K562 (cell line): Measurements from ENCODE around the gene NRG3. TPM values are rescaled to one million over a fixed set of nuclear protein-coding genes. Genes with fewer than 3 reads are reported as not detected.

Source experiments
- ATAC-seq: fragments of 200-7000 bp; cut with Tn5 transposase; 3 replicates; pipeline ENCODE4 v1.9.1; 2020; ENCODE audit warnings: moderate library complexity
- BruUV-seq: library from RNA; stranded (reverse); fragments of 400-500 nt; replicated peaks from 2 replicates; lab custom pipeline; 2021; lab: Mats Ljungman, UMichigan
- CTCF ChIA-PET: fragments of 300-600 bp; formaldehyde crosslinking; extraction: SDS; loops from one replicate; lab custom pipeline; 2021; ENCODE audit warnings: low intra/inter-chr PET ratio; lab: Yijun Ruan, JAX
- POLR2A ChIA-PET: fragments of 300-600, 350-650 bp; sonication (Branson Sonifier 250); formaldehyde crosslinking; extraction: SDS; loops from one replicate; lab custom pipeline; 2021; ENCODE audit warnings: antibody characterized with exemption, inconsistent platforms; lab: Yijun Ruan, JAX
- DNase-seq, 4 experiments: peaks; one replicate each; pipeline versions ENCODE4 v3.0.0 to v3.0.0-alpha.2; 2011 to 2018; ENCODE audit warnings: low spot score in 3 of 4, mixed read lengths in 3 of 4; ENCODE audit errors: extremely low read depth in 1 of 4
- FAIRE-seq: peaks from 2 replicates; lab custom pipeline; 2011; peaks lifted over from hg19 to GRCh38; lab: Jason Lieb, UNC
- H2AFZ ChIP-seq: 2 replicates; pipeline ENCODE4 v1.6.0; 2011; ENCODE audit warnings: low read depth, low read length, control low read depth, inconsistent platforms
- H3K27ac ChIP-seq: fragments of 200-600 bp; 3 replicates; pipeline ENCODE4 v1.8.0; 2011; ENCODE audit warnings: low read depth, mild to moderate bottlenecking, control low read depth, inconsistent platforms, low read length, moderate library complexity, mixed read lengths; ENCODE audit errors: extremely low read depth
- H3K27me3 ChIP-seq, 2 experiments: fragments of 300-600 bp in 1 of 2; 2 replicates in 1 of 2; 3 replicates in 1 of 2; pipeline versions ENCODE4 v1.6.0 to v1.8.0; 2011; ENCODE audit warnings: inconsistent platforms in 2 of 2, low read length in 2 of 2, mild to moderate bottlenecking in 1 of 2, mixed read lengths in 1 of 2, moderate library complexity in 1 of 2; ENCODE audit not compliant: control insufficient read depth in 2 of 2, insufficient read depth in 2 of 2
- H3K36me3 ChIP-seq: fragments of 300-600 bp; 3 replicates; pipeline ENCODE4 v1.8.0; 2011; ENCODE audit warnings: mild to moderate bottlenecking, low read length, inconsistent platforms; ENCODE audit not compliant: control insufficient read depth, insufficient read depth
- H3K4me1 ChIP-seq, 2 experiments: fragments of 200-600 bp in 1 of 2; replicated peaks in 1 of 2; 2 replicates in 1 of 2; 3 replicates in 1 of 2; pipeline versions ENCODE4 v1.5.1 to v1.8.0; 2011; ENCODE audit warnings: inconsistent platforms in 2 of 2, low read length in 2 of 2, mild to moderate bottlenecking in 1 of 2, mixed read lengths in 1 of 2, moderate library complexity in 1 of 2; ENCODE audit not compliant: control insufficient read depth in 2 of 2, insufficient read depth in 2 of 2
- H3K4me2 ChIP-seq: 2 replicates; pipeline ENCODE4 v1.6.1; 2011; ENCODE audit warnings: low read length, control low read depth, inconsistent platforms, mixed read lengths; ENCODE audit not compliant: insufficient read depth
- H3K4me3 ChIP-seq: fragments of 200-600 bp; sonication (generic), shearing (Covaris generic); 2 replicates; pipeline ENCODE4 v1.5.1; 2016; ENCODE audit warnings: control low read depth, inconsistent platforms
- H3K79me2 ChIP-seq: fragments of 200-600 bp; 3 replicates; pipeline ENCODE4 v1.8.0; 2011; ENCODE audit warnings: low read length, inconsistent platforms; ENCODE audit not compliant: control insufficient read depth, insufficient read depth
- H3K9ac ChIP-seq, 2 experiments: 2 replicates each; pipeline versions ENCODE4 v1.6.0 to v1.6.1; 2011; ENCODE audit warnings: low read depth in 2 of 2, low read length in 2 of 2, control low read depth in 1 of 2, inconsistent platforms in 1 of 2, mild to moderate bottlenecking in 1 of 2, mixed read lengths in 1 of 2; ENCODE audit not compliant: insufficient read depth in 1 of 2
- H3K9me1 ChIP-seq: one replicate; pipeline ENCODE4 v1.6.0; 2011; ENCODE audit warnings: inconsistent platforms, mild to moderate bottlenecking, low read length, moderate library complexity; ENCODE audit not compliant: control insufficient read depth, insufficient read depth
- H3K9me3 ChIP-seq: replicated peaks from 2 replicates; pipeline ENCODE4 v1.5.1; 2011; ENCODE audit warnings: low read depth, low read length, inconsistent platforms; ENCODE audit not compliant: control insufficient read depth, insufficient read depth
- H4K20me1 ChIP-seq: replicated peaks from 2 replicates; pipeline ENCODE4 v1.6.1; 2011; ENCODE audit warnings: low read length, inconsistent platforms, mixed read lengths; ENCODE audit not compliant: control insufficient read depth, insufficient read depth
- CHCHD3 ChIP-seq: fragments of 250-450 bp; sonication (Bioruptor Pico); IDR thresholded peaks from 2 replicates; pipeline ENCODE4 v2.1.2; 2022; ENCODE audit warnings: mild to moderate bottlenecking
- DACH1 ChIP-seq: fragments of 450-650 bp; IDR thresholded peaks from 2 replicates; pipeline ENCODE4 v1.6.1; 2018; ENCODE audit not compliant: partially characterized antibody
- FOS ChIP-seq: IDR thresholded peaks from 3 replicates; pipeline ENCODE4 v1.6.1; 2011; ENCODE audit not compliant: insufficient read length; ENCODE audit errors: extremely low read depth
- HNRNPL ChIP-seq: fragments of 200-400 bp; formaldehyde crosslinking; IDR thresholded peaks from 2 replicates; pipeline ENCODE4 v1.6.1; 2017; ENCODE audit warnings: low read depth, mild to moderate bottlenecking, low read length
- KAT8 ChIP-seq: fragments of 450-650 bp; IDR thresholded peaks from 2 replicates; pipeline ENCODE4 v1.6.1; 2016; ENCODE audit warnings: low read depth, mild to moderate bottlenecking
- LARP7 ChIP-seq: fragments of 450-650 bp; IDR thresholded peaks from 2 replicates; pipeline ENCODE4 v1.6.1; 2016
- MTA3 ChIP-seq: fragments of 450-650 bp; formaldehyde crosslinking; IDR thresholded peaks from 2 replicates; pipeline ENCODE4 v1.6.1; 2017; ENCODE audit warnings: mild to moderate bottlenecking, borderline replicate concordance
- PHF20 ChIP-seq: fragments of 450-650 bp; IDR thresholded peaks from 2 replicates; pipeline ENCODE4 v1.6.1; 2018; ENCODE audit not compliant: partially characterized antibody
- SAP30 ChIP-seq: fragments of 200-600 bp; sonication (generic); IDR thresholded peaks from 2 replicates; pipeline ENCODE4 v1.6.1; 2012; ENCODE audit warnings: borderline replicate concordance, low read depth, mild to moderate bottlenecking, moderate library complexity, low read length, control low read depth, inconsistent platforms; ENCODE audit not compliant: insufficient read depth, poor library complexity, severe bottlenecking
- SIRT6 ChIP-seq: IDR thresholded peaks from one replicate; pipeline ENCODE4 v1.6.1; 2012; ENCODE audit warnings: low read depth, mild to moderate bottlenecking, control low read depth, inconsistent platforms, low read length, moderate library complexity
- ZBTB1 ChIP-seq: sonication (generic); formaldehyde crosslinking; IDR thresholded peaks from 2 replicates; pipeline ENCODE4 v1.8.1; 2023; ENCODE audit warnings: missing genetic modification reagents, low read depth, mild to moderate bottlenecking, borderline replicate concordance
- ZBTB49 ChIP-seq: sonication (generic); formaldehyde crosslinking; IDR thresholded peaks from 2 replicates; pipeline ENCODE4 v1.8.0; 2022; ENCODE audit warnings: missing genetic modification reagents, mild to moderate bottlenecking, borderline replicate concordance
- ZC3H4 ChIP-seq: sonication (generic); formaldehyde crosslinking; IDR thresholded peaks from 2 replicates; pipeline ENCODE4 v1.9.0; 2021; ENCODE audit warnings: missing genetic modification reagents, borderline replicate concordance
- ZNF12 ChIP-seq: sonication (generic); formaldehyde crosslinking; IDR thresholded peaks from 2 replicates; pipeline ENCODE4 v1.4.0; 2020; ENCODE audit warnings: mild to moderate bottlenecking, missing genetic modification reagents
- ZNF274 ChIP-seq: IDR thresholded peaks from 2 replicates; pipeline ENCODE4 v1.6.1; 2011; ENCODE audit warnings: low read depth, mild to moderate bottlenecking, low read length, moderate library complexity, borderline replicate concordance
- ZNF518B ChIP-seq: fragments of 250-450 bp; sonication (Bioruptor Pico); IDR thresholded peaks from 2 replicates; pipeline ENCODE4 v1.5.0; 2021; ENCODE audit warnings: mild to moderate bottlenecking, moderate library complexity
- WGBS: fragments of 100-300 bp; shearing (Covaris generic); methylation state at CpG from one replicate; pipeline ENCODE4 v1.1.6; 2016; ENCODE audit warnings: low coverage, mixed read lengths; ENCODE audit not compliant: insufficient coverage; ENCODE audit errors: missing lambda C conversion rate; 5-methylcytosine and 5-hydroxymethylcytosine counted together
- in situ Hi-C: fragments of 300-500 bp; cut with MboI; formaldehyde crosslinking; loops from 4 replicates; pipeline ENCODE4 v1.15.0; 2018; ENCODE audit warnings: inconsistent platforms, mixed read lengths
- intact Hi-C: fragments of 100-400 bp; cut with micrococcal nuclease; formaldehyde crosslinking; loops from 2 replicates; pipeline ENCODE4 v1.14.2; 2022
- polyA plus RNA-seq, 8 experiments: library from polyadenylated mRNA; depleted of rRNA in 4 of 8; stranded (reverse) in 5 of 8; unstranded in 3 of 8; fragments of >200 nt; fragmentation: Nextera tagmentation in 2 of 8; fragmentation: Illumina TruSeq in 1 of 8; extraction: Ambion mirVana in 2 of 8; extraction: Trizol in 1 of 8; gene quantifications; 2 replicates each; pipeline versions ENCODE4 v1.2.1 to v1.2.3, GENCODE V29; 2011 to 2014; ENCODE audit warnings: inconsistent platforms in 1 of 8, missing spikeins in 1 of 8
- total RNA-seq, 7 experiments: library from RNA; depleted of rRNA in 6 of 7; stranded (reverse); fragments of >200 nt in 6 of 7; fragmentation: Illumina TruSeq in 2 of 7; extraction: Trizol in 2 of 7; gene quantifications; 2 replicates each; pipeline versions ENCODE4 v1.2.1 to v1.2.3, GENCODE V29; 2011 to 2021; ENCODE audit warnings: low replicate concordance in 1 of 7
- TF ChIP-seq, protein P1 (sequence below): fragments of 250-450 bp; sonication (Bioruptor Pico); IDR thresholded peaks from 2 replicates; pipeline ENCODE4 v1.6.1; 2021; ENCODE audit warnings: mild to moderate bottlenecking

Gene NRG3
- total and polyA plus RNA-seq, 9 of the 15 experiments (the other 6 are each of a cell fraction or from before 2014, with no cell fraction given), result not detected

DNA sequence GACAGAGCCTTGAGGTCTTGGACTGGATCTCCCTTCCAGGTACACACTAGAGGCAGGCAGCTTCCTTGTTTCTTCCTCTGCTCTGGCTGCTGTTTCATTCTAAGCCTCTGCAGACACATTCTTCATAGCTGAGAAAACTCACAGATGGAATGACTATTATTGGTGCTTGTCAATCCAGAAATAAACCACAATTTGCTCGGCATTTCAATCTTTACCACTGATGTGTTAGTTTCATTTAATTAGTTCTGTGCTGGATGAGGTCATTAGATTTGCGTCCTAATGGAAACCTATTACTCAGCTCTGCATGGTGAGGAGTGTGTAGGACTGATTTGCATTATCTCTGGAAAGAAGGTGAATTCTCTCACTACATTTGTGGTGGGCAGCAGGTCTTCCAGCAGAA, 392.5 kb downstream of the NRG3 start (continued):
- TF ChIP-seq HNRNPL (no peak), DACH1 (no peak)

- no peak overlapping the region for H3K9ac ChIP-seq
- H4K20me1 ChIP-seq, result no peaks in the 10 kb centered on the region
- H2AFZ ChIP-seq, result no peak overlapping the region
- POLR2A ChIA-PET, result no interaction called here
- WGBS, result 0% methylated on average over 2 of the region's 2 CpGs
- H3K9me3 ChIP-seq, result no peaks in the 10 kb centered on the region; the same call in 1 of the 2 replicates
- DNase-seq (no peak), ATAC-seq (no peak), FAIRE-seq (no peak)
- no peaks in the 10 kb centered on the region for H3K79me2 ChIP-seq
- BruUV-seq, result no TSS peak
- no peak overlapping the region for H3K4me3 ChIP-seq
- CTCF ChIA-PET, result no interaction called here
- in situ Hi-C loops, result no loop called here
- H3K4me1 ChIP-seq, result no peaks in the 10 kb centered on the region
- no peaks in the 10 kb centered on the region for H3K27me3 ChIP-seq
- H3K27ac ChIP-seq, result no peak overlapping the region
- H3K9me1 ChIP-seq, result no peaks in the 10 kb centered on the region
- intact Hi-C loops, result no loop called here
- no peak overlapping the region for H3K4me2 ChIP-seq
- no peaks in the 10 kb centered on the region for H3K36me3 ChIP-seq
- TF ChIP-seq, protein P1, sequence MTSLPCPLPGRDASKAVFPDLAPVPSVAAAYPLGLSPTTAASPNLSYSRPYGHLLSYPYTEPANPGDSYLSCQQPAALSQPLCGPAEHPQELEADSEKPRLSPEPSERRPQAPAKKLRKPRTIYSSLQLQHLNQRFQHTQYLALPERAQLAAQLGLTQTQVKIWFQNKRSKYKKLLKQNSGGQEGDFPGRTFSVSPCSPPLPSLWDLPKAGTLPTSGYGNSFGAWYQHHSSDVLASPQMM (CRISPR knock-in tag), result no peak
- TF ChIP-seq ZBTB1 (CRISPR knock-in tag) (no peak), CHCHD3 (CRISPR knock-in tag) (no peak), MTA3 (no peak), KAT8 (no peak), FOS (no peak), ZNF12 (no peak), SAP30 (no peak), ZC3H4 (CRISPR knock-in tag) (no peak), LARP7 (no peak), PHF20 (no peak), ZNF518B (CRISPR knock-in tag) (no peak), SIRT6 (no peak), ZBTB49 (CRISPR knock-in tag) (no peak), ZNF274 (no peak)
These were observed 393.0 kb downstream of the NRG3 start for GRCh38 chr10:82267960-82268359.
